Uterus (tissue), 4 donors: ENCODE results near the gene RPS4Y1. TPM values are rescaled to one million over a fixed set of nuclear protein-coding genes. Genes with fewer than 3 reads are reported as not detected.
"Not testable (repeated sequence)": the region's sequence is repeated elsewhere in the genome, so short reads cannot be mapped to it uniquely, and the experiment has no call there.

ENCODE experiments used
- DNase-seq, 2 donors: peaks; one replicate each; pipeline ENCODE4 v3.0.0-alpha.2; 2019 to 2020
- H3K27ac ChIP-seq, 2 donors: fragments of 200-600 bp; sonication (generic); 1 replicate in 1 of 2; 2 replicates in 1 of 2; pipeline ENCODE4 v1.5.1; 2016 to 2018
- H3K27me3 ChIP-seq, 2 donors: fragments of 200-600 bp; sonication (generic); one replicate each; pipeline ENCODE4 v1.5.1; 2018 to 2019; ENCODE audit warnings: control low read depth in 1 of 2
- H3K36me3 ChIP-seq, 2 donors: fragments of 200-600 bp; sonication (generic); one replicate each; pipeline ENCODE4 v1.5.1; 2019; ENCODE audit warnings: control low read depth in 1 of 2
- H3K4me1 ChIP-seq, 2 donors: fragments of 200-600 bp; sonication (generic); one replicate each; pipeline ENCODE4 v1.5.1; 2018 to 2019; ENCODE audit warnings: control low read depth in 1 of 2
- H3K4me3 ChIP-seq, 2 donors: fragments of 200-600 bp; sonication (generic); 1 replicate in 1 of 2; 2 replicates in 1 of 2; pipeline ENCODE4 v1.5.1; 2018 to 2019; ENCODE audit warnings: mild to moderate bottlenecking in 1 of 2
- H3K9me3 ChIP-seq, 2 donors: fragments of 200-600 bp; sonication (generic); one replicate each; pipeline ENCODE4 v1.5.1; 2019; ENCODE audit warnings: control low read depth in 1 of 2
- CTCF ChIP-seq, 4 experiments: fragments of 200-600 bp in 2 of 4; fragments of 450-650 bp in 2 of 4; sonication (generic) in 2 of 4; IDR thresholded peaks; one replicate each; pipeline ENCODE4 v1.5.1; 2016 to 2019; ENCODE audit warnings: antibody characterized with exemption in 4 of 4, mild to moderate bottlenecking in 2 of 4, moderate library complexity in 1 of 4
- POLR2A ChIP-seq, 2 donors: fragments of 450-650 bp; IDR thresholded peaks; one replicate each; pipeline ENCODE4 v1.6.1; 2016; ENCODE audit warnings: antibody characterized with exemption in 2 of 2, mild to moderate bottlenecking in 1 of 2, moderate library complexity in 1 of 2
- intact Hi-C: fragments of 100-400 bp; cut with DNase I; formaldehyde crosslinking; loops from one replicate; pipeline ENCODE4 v1.15.1; 2023; ENCODE audit warnings: low total_unique reads
- total RNA-seq, 4 donors: library from RNA; depleted of rRNA in 3 of 4; stranded (reverse); fragments of >200 nt in 3 of 4; gene quantifications; one replicate each; pipeline versions ENCODE4 v1.1.0 to v1.2.4, GENCODE V29; 2014 to 2023
- donor health status: DM: yes; HTN: yes; CAD: no.

Gene RPS4Y1
- total RNA-seq: not detected

GRCh38 chrY:2841471-2841893 lies at the start of gene RPS4Y1:
Gene RPS4Y1 (plus strand): TSS chrY:2841602. CDS start chrY:2841625, 23 bp downstream.
- intact Hi-C loops: no loop called here
- no peak for DNase-seq
- TF ChIP-seq POLR2A (IDR thresholded peaks at IDR 0.05): no peak
- no peak for TF ChIP-seq CTCF (IDR thresholded peaks at IDR 0.05)
- no peaks in the 10 kb centered on the region for H3K4me1 ChIP-seq
- no peaks in the 10 kb centered on the region for H3K27me3 ChIP-seq
- H3K27ac ChIP-seq: no peak within 1 kb of the TSS
- H3K4me3 ChIP-seq: no peak within 1 kb of the TSS
- H3K9me3 ChIP-seq: no peaks in the 10 kb centered on the region
- no peaks in the 10 kb centered on the region for H3K36me3 ChIP-seq

GRCh38 chrY:2796977-2797523 lies 44.4 kb upstream of the RPS4Y1 start:
- TF ChIP-seq CTCF (IDR thresholded peaks at IDR 0.05) (no peak), POLR2A (IDR thresholded peaks at IDR 0.05) (no peak)
- H3K27me3 ChIP-seq: no peaks in the 10 kb centered on the region
- intact Hi-C loops: no loop called here
- no peak overlapping the region for H3K27ac ChIP-seq
- H3K4me3 ChIP-seq: no peak overlapping the region
- H3K36me3 ChIP-seq: no peaks in the 10 kb centered on the region
- no peaks in the 10 kb centered on the region for H3K4me1 ChIP-seq
- DNase-seq: no peak
- H3K9me3 ChIP-seq: no peaks in the 10 kb centered on the region

GRCh38 chrY:2797991-2798390 lies 43.4 kb upstream of the RPS4Y1 start:
- no peak for TF ChIP-seq POLR2A (IDR thresholded peaks at IDR 0.05)
- no peak for TF ChIP-seq CTCF (IDR thresholded peaks at IDR 0.05)
- intact Hi-C loops: no loop called here
- H3K4me1 ChIP-seq: no peaks in the 10 kb centered on the region

GRCh38 chrY:2800246-2800645 lies 41.2 kb upstream of the RPS4Y1 start:
- Histone ChIP-seq H3K4me1 (no peaks in the 10 kb centered on the region), H3K9me3 (no peaks in the 10 kb centered on the region), H3K4me3 (no peak overlapping the region), H3K27me3 (no peaks in the 10 kb centered on the region), H3K27ac (no peak overlapping the region), H3K36me3 (no peaks in the 10 kb centered on the region)
- no peak for DNase-seq
- TF ChIP-seq POLR2A (IDR thresholded peaks at IDR 0.05) (no peak), CTCF (IDR thresholded peaks at IDR 0.05) (no peak)
- intact Hi-C loops: no loop called here

More at GRCh38 chrY:2797991-2798390, 43.4 kb upstream of the RPS4Y1 start:
- Histone ChIP-seq H3K27ac (no peak overlapping the region), H3K36me3 (no peaks in the 10 kb centered on the region), H3K27me3 (no peaks in the 10 kb centered on the region), H3K9me3 (no peaks in the 10 kb centered on the region), H3K4me3 (no peak overlapping the region)
- no peak for DNase-seq

- DNase-seq, H3K4me3 ChIP-seq, H3K36me3 ChIP-seq, intact Hi-C loops, H3K27me3 ChIP-seq, H3K9me3 ChIP-seq, H3K4me1 ChIP-seq, H3K27ac ChIP-seq: not testable (repeated sequence)
Observed at GRCh38 chrY:2817146-2817896, 24.1 kb upstream of the RPS4Y1 start.
